Heart right ventricle (tissue), 16 donors: ENCODE results near the gene LTBP1. TPM values are rescaled to one million over a fixed set of nuclear protein-coding genes. Genes with fewer than 3 reads are reported as not detected.

Source experiments
- ATAC-seq, 8 donors: fragments of 200-7000 bp; cut with Tn5 transposase; one replicate each; pipeline ENCODE4 v1.9.1; 2020; ENCODE audit warnings: mild to moderate bottlenecking in 8 of 8, moderate library complexity in 8 of 8, moderate number of reproducible peaks in 1 of 8
- DNase-seq, 2 donors: peaks; one replicate each; pipeline ENCODE4 v3.0.0-alpha.2; 2020
- H3K27ac ChIP-seq, 10 donors: fragments of 200-600 bp; sonication (generic) in 2 of 10; one replicate each; pipeline versions ENCODE4 v1.5.0 to v1.8.0; 2020 to 2022; ENCODE audit warnings: mild to moderate bottlenecking in 3 of 10
- H3K27me3 ChIP-seq, 7 donors: fragments of 200-600 bp; one replicate each; pipeline ENCODE4 v1.8.0; 2021 to 2022; ENCODE audit warnings: mild to moderate bottlenecking in 2 of 7
- H3K36me3 ChIP-seq, 9 donors: fragments of 200-600 bp; sonication (generic) in 1 of 9; one replicate each; pipeline versions ENCODE4 v1.5.0 to v1.8.0; 2020 to 2022; ENCODE audit warnings: mild to moderate bottlenecking in 2 of 9
- H3K4me1 ChIP-seq, 9 donors: fragments of 200-600 bp; sonication (generic) in 1 of 9; one replicate each; pipeline versions ENCODE4 v1.5.0 to v1.8.0; 2020 to 2022; ENCODE audit warnings: mild to moderate bottlenecking in 4 of 9
- H3K4me3 ChIP-seq, 10 donors: fragments of 200-600 bp; sonication (generic) in 2 of 10; one replicate each; pipeline versions ENCODE4 v1.5.0 to v1.8.0; 2020 to 2022; ENCODE audit warnings: mild to moderate bottlenecking in 7 of 10, moderate library complexity in 2 of 10
- H3K9me3 ChIP-seq, 11 donors: fragments of 200-600 bp in 10 of 11; sonication (generic) in 2 of 11; one replicate each; pipeline versions ENCODE4 v1.5.0 to v1.8.0; 2013 to 2022; ENCODE audit warnings: mild to moderate bottlenecking in 2 of 11, control low read depth in 1 of 11, moderate library complexity in 1 of 11
- CTCF ChIP-seq, 9 donors: fragments of 200-600 bp; sonication (generic) in 2 of 9; IDR thresholded peaks; one replicate each; pipeline versions ENCODE4 v1.5.0 to v1.8.0; 2021 to 2022; ENCODE audit warnings: antibody characterized with exemption in 9 of 9, mild to moderate bottlenecking in 5 of 9, moderate library complexity in 1 of 9
- WGBS, 2 donors: extraction: QIAGEN DNeasy Blood & Tissue Kit; methylation state at CpG; one replicate each; pipeline ENCODE4 v1.1.7; 2013; ENCODE audit warnings: inconsistent platforms in 1 of 2; 5-methylcytosine and 5-hydroxymethylcytosine counted together
- intact Hi-C, 10 donors: fragments of 100-400 bp; cut with DNase I; formaldehyde crosslinking; loops; one replicate each; pipeline versions ENCODE4 v1.11.1 to v1.14.2; 2022
- polyA plus RNA-seq, 2 donors: library from polyadenylated mRNA; stranded (reverse); fragments of 200-250 nt; gene quantifications; one replicate each; pipeline ENCODE4 v1.2.3, GENCODE V29; 2013
- total RNA-seq, 10 donors: library from RNA; stranded (reverse); fragmentation: NEBNext Ultra II Directional in 3 of 10; extraction: Animal tissue kit (Norgen Biotek cat#: 25700) in 3 of 10; gene quantifications; one replicate each; pipeline versions ENCODE4 v1.2.1 to v1.2.4, GENCODE V29; 2021 to 2023
- donor health status: Arrhythmogenic right ventricular cardiomyopathy.
- donor health status: ischemic (EF 13 %, LVEDD 7.1; RV severe dilation, severe dysfunction).
- donor health status: healthy with polysubstance abuse.
- donor health status: DM: no; HTN: yes; CAD: no.
- donor health status: DM: no; HTN: no; CAD: no.
- donor health status: ischemic (EF 25% LVEDD 6.9; RV normal size, moderate dysfunction).
- donor health status: ischemic (EF 25% LVEDD 5.7; RV mildly dilated, moderate dysfunction).
- donor health status: healthy.
- donor health status: DM: yes; HTN: yes; CAD: no.
- donor health status: Ischemic cardiomyopathy.
- donor health status: ischemic (EF 35%, LVEDD 5.7; RV mildly dilated, moderate dysfunction).
- donor health status: nonischemic (EF 11% LVEDD 7.7; RV severe dilation, severe dysfunction).
- donor health status: DM: yes; HTN: yes; CAD: no.
- donor health status: PGD.
- donor health status: ischemic (EF 29% LVEDD 5.4; RV normal size, mild dysfunction).
- donor health status: nonischemic (EF 23%, LVEDD 6.1; RV moderate dilation, normal function).

The LTBP1 gene
- total and polyA plus RNA-seq, 12 donors, result 22.4 to 164 (median 84.3) TPM

GRCh38 chr2:32990556-32990955 is 43.8 kb downstream of the LTBP1 start:
- H3K27ac ChIP-seq, result no peak overlapping the region
- ATAC-seq, result no peak
- H3K4me1 ChIP-seq, result peaks cover 0 to 30% (median 8%) of the 10 kb centered on the region in 9 donors
- no peak overlapping the region for H3K4me3 ChIP-seq
- no peaks in the 10 kb centered on the region for H3K27me3 ChIP-seq
- TF ChIP-seq CTCF (IDR thresholded peaks at IDR 0.05), result no peak
- peaks cover 0 to 6% (median 0%) of the 10 kb centered on the region in 11 donors for H3K9me3 ChIP-seq
- intact Hi-C loops, result no loop called here
- no peaks in the 10 kb centered on the region for H3K36me3 ChIP-seq
- DNase-seq, result no peak
- 2 to 47% methylated on average over 1 of the region's 1 CpG for WGBS, 2 donors

- Histone ChIP-seq H3K9me3 (peaks cover 0 to 9% (median 0%) of the 10 kb centered on the region in 11 donors), H3K36me3 (no peaks in the 10 kb centered on the region), H3K4me1 (peaks cover 0 to 30% (median 8%) of the 10 kb centered on the region in 9 donors), H3K4me3 (no peak overlapping the region), H3K27me3 (no peaks in the 10 kb centered on the region), H3K27ac (no peak overlapping the region)
- WGBS, 2 donors, result 87 to 95% methylated on average over 6 of the region's 6 CpGs
- ATAC-seq (no peak), DNase-seq (no peak)
- no peak for TF ChIP-seq CTCF (IDR thresholded peaks at IDR 0.05)
- intact Hi-C loops, result no loop called here
Measured at GRCh38 chr2:32991091-32991845, 44.5 kb downstream of the LTBP1 start.

GRCh38 chr2:32993005-32993539 is 46.3 kb downstream of the LTBP1 start:
- no peaks in the 10 kb centered on the region for H3K27me3 ChIP-seq
- 35 to 51% methylated on average over 8 of the region's 8 CpGs for WGBS, 2 donors
- no peak for DNase-seq
- TF ChIP-seq CTCF (IDR thresholded peaks at IDR 0.05), result no peak
- peak overlapping the region in 1 of 10 donors; percentile 28 for H3K27ac ChIP-seq
- H3K4me1 ChIP-seq, result peaks cover 0 to 30% (median 8%) of the 10 kb centered on the region in 9 donors
- no peak overlapping the region for H3K4me3 ChIP-seq
- ATAC-seq, result peak in 2 of 8 donors; percentile 9 to 20
- no peaks in the 10 kb centered on the region for H3K36me3 ChIP-seq
- H3K9me3 ChIP-seq, result peaks cover 0 to 5% (median 0%) of the 10 kb centered on the region in 11 donors
- intact Hi-C loops, result no loop called here

GRCh38 chr2:32997705-32998104 is 51.0 kb downstream of the LTBP1 start:
- H3K36me3 ChIP-seq, result no peaks in the 10 kb centered on the region
- peaks cover 0 to 16% (median 4%) of the 10 kb centered on the region in 9 donors for H3K4me1 ChIP-seq
- H3K9me3 ChIP-seq, result peaks cover 0 to 4% (median 0%) of the 10 kb centered on the region in 11 donors
- no peak for TF ChIP-seq CTCF (IDR thresholded peaks at IDR 0.05)
- ATAC-seq (no peak), DNase-seq (no peak)
- 87 to 92% methylated on average over 2 of the region's 2 CpGs for WGBS, 2 donors
- H3K27me3 ChIP-seq, result no peaks in the 10 kb centered on the region
- no peak overlapping the region for H3K4me3 ChIP-seq
- H3K27ac ChIP-seq, result no peak overlapping the region
- intact Hi-C loops, result no loop called here
